A549 (cell line): ENCODE measurements around the gene SIGLEC7. TPM values are rescaled to one million over a fixed set of nuclear protein-coding genes. Genes with fewer than 3 reads are reported as not detected.
A peak's percentile ranks its signal among the peaks of the same experiment; 100 is the strongest.

Experiments
- ATAC-seq, 2 experiments: fragments of 200-7000 bp in 1 of 2; fragments of >200 bp in 1 of 2; cut with Nextera tagmentation in 1 of 2; cut with Tn5 transposase in 1 of 2; 3 replicates each; pipeline versions ENCODE4 v1.8.0 to v1.9.1; 2018 to 2020; ENCODE audit warnings: mild to moderate bottlenecking in 1 of 2, moderate library complexity in 1 of 2
- CTCF ChIA-PET: fragments of 300-600 bp; sonication (Branson Sonifier 250); formaldehyde crosslinking; extraction: SDS; loops from one replicate; lab custom pipeline; 2021; ENCODE audit warnings: antibody characterized with exemption, inconsistent platforms; lab: Yijun Ruan, JAX
- POLR2A ChIA-PET: fragments of 350-600 bp; formaldehyde crosslinking; extraction: SDS; loops from one replicate; lab custom pipeline; 2021; ENCODE audit warnings: antibody characterized with exemption, inconsistent platforms; lab: Yijun Ruan, JAX
- DNase-seq, 2 experiments: peaks; one replicate each; pipeline versions ENCODE4 v3.0.0 to v3.0.0-alpha.2; 2011 to 2016; ENCODE audit warnings: low read depth in 1 of 2, low spot score in 1 of 2
- FAIRE-seq: peaks from 2 replicates; lab custom pipeline; 2011; peaks lifted over from hg19 to GRCh38; lab: Jason Lieb, UNC
- H3K27ac ChIP-seq, 2 experiments: fragments of >200 bp; sonication (Bioruptor Twin); formaldehyde crosslinking; 3 replicates each; pipeline ENCODE4 v1.5.1; 2016 to 2017
- H3K4me1 ChIP-seq: fragments of >200 bp; sonication (Bioruptor Twin); formaldehyde crosslinking; 3 replicates; pipeline ENCODE4 v1.6.1; 2016
- H3K4me2 ChIP-seq: fragments of >200 bp; sonication (Bioruptor Twin); formaldehyde crosslinking; 3 replicates; pipeline ENCODE4 v1.6.1; 2016
- H3K4me3 ChIP-seq: fragments of >200 bp; sonication (Bioruptor Twin); formaldehyde crosslinking; 3 replicates; pipeline ENCODE4 v1.5.1; 2016
- H3K9me3 ChIP-seq: fragments of >200 bp; sonication (Bioruptor Twin); formaldehyde crosslinking; 3 replicates; pipeline ENCODE4 v1.6.1; 2016
- CEBPB ChIP-seq, 2 experiments: fragments of >200 bp in 1 of 2; sonication (Bioruptor Twin) in 1 of 2; formaldehyde crosslinking in 1 of 2; IDR thresholded peaks; 2 replicates each; pipeline ENCODE4 v1.6.1; 2012 to 2016
- CHD4 ChIP-seq: fragments of 200-600 bp; sonication (generic); IDR thresholded peaks from 2 replicates; pipeline ENCODE4 v1.6.1; 2016; ENCODE audit warnings: antibody characterized with exemption, mild to moderate bottlenecking, borderline replicate concordance
- EHF ChIP-seq: fragments of 250-450 bp; sonication (Bioruptor Pico); IDR thresholded peaks from 2 replicates; pipeline ENCODE4 v1.5.0; 2020; ENCODE audit warnings: mild to moderate bottlenecking
- EHMT2 ChIP-seq: fragments of 200-600 bp; sonication (generic); IDR thresholded peaks from 2 replicates; pipeline ENCODE4 v1.6.1; 2016; ENCODE audit warnings: antibody characterized with exemption, low read depth, mild to moderate bottlenecking, moderate library complexity
- FOSB ChIP-seq: fragments of 250-450 bp; sonication (Bioruptor Pico); IDR thresholded peaks from 2 replicates; pipeline ENCODE4 v1.5.0; 2020; ENCODE audit warnings: mild to moderate bottlenecking, moderate library complexity
- FOXS1 ChIP-seq: fragments of 250-450 bp; sonication (Bioruptor Pico); IDR thresholded peaks from 2 replicates; pipeline ENCODE4 v1.5.0; 2020; ENCODE audit warnings: mild to moderate bottlenecking, moderate library complexity
- GATA3 ChIP-seq: IDR thresholded peaks from 2 replicates; pipeline ENCODE4 v1.6.1; 2012; ENCODE audit warnings: borderline replicate concordance
- JUNB ChIP-seq: fragments of >200 bp; sonication (Bioruptor Twin); formaldehyde crosslinking; IDR thresholded peaks from 2 replicates; pipeline ENCODE4 v1.6.1; 2016
- MAFK ChIP-seq: fragments of 450-650 bp; IDR thresholded peaks from 2 replicates; pipeline ENCODE4 v1.6.1; 2014; ENCODE audit not compliant: partially characterized antibody
- MAZ ChIP-seq: fragments of 150-350 bp; IDR thresholded peaks from 2 replicates; pipeline ENCODE4 v1.6.1; 2014; ENCODE audit warnings: antibody characterized with exemption, low read depth, low read length, borderline replicate concordance
- NPAS2 ChIP-seq: fragments of 250-450 bp; sonication (Bioruptor Pico); IDR thresholded peaks from 2 replicates; pipeline ENCODE4 v1.8.0; 2022; ENCODE audit warnings: mild to moderate bottlenecking, moderate library complexity, borderline replicate concordance
- PBX3 ChIP-seq: IDR thresholded peaks from 2 replicates; pipeline ENCODE4 v1.6.1; 2012
- PHF8 ChIP-seq: fragments of 200-600 bp; sonication (generic); IDR thresholded peaks from 2 replicates; pipeline ENCODE4 v1.6.1; 2016; ENCODE audit warnings: low read depth, mild to moderate bottlenecking, antibody characterized with exemption, moderate library complexity, borderline replicate concordance
- POLR2A ChIP-seq: IDR thresholded peaks from 2 replicates; pipeline ENCODE4 v1.6.1; 2012; ENCODE audit warnings: mild to moderate bottlenecking, low read length
- RAD21 ChIP-seq, 2 experiments: fragments of >200 bp in 1 of 2; sonication (Bioruptor Twin) in 1 of 2; formaldehyde crosslinking in 1 of 2; IDR thresholded peaks in 1 of 2; conservative IDR thresholded peaks in 1 of 2; 2 replicates in 1 of 2; 3 replicates in 1 of 2; pipeline ENCODE4 v1.6.1; 2012 to 2018; ENCODE audit warnings: inconsistent platforms in 1 of 2
- RNF2 ChIP-seq: fragments of 200-600 bp; sonication (generic); IDR thresholded peaks from 2 replicates; pipeline ENCODE4 v1.6.1; 2016; ENCODE audit warnings: low read depth, mild to moderate bottlenecking, antibody characterized with exemption, moderate library complexity, borderline replicate concordance
- SMC3 ChIP-seq: fragments of >200 bp; sonication (Bioruptor Twin); formaldehyde crosslinking; IDR thresholded peaks from 3 replicates; pipeline ENCODE4 v1.6.1; 2018; ENCODE audit warnings: inconsistent platforms
- SREBF2 ChIP-seq: fragments of 450-650 bp; IDR thresholded peaks from 2 replicates; pipeline ENCODE4 v1.6.1; 2014; ENCODE audit warnings: mild to moderate bottlenecking, moderate library complexity
- TFCP2L1 ChIP-seq: fragments of 250-450 bp; sonication (Bioruptor Pico); IDR thresholded peaks from 2 replicates; pipeline ENCODE4 v1.5.0; 2021; ENCODE audit warnings: mild to moderate bottlenecking
- ZC3H11A ChIP-seq: fragments of 450-650 bp; IDR thresholded peaks from 2 replicates; pipeline ENCODE4 v1.6.1; 2014; ENCODE audit warnings: antibody characterized with exemption, mild to moderate bottlenecking
- ZNF302 ChIP-seq: fragments of 250-450 bp; sonication (Bioruptor Pico); IDR thresholded peaks from 2 replicates; pipeline ENCODE4 v1.9.0; 2021; ENCODE audit warnings: inconsistent platforms, mild to moderate bottlenecking, moderate library complexity
- WGBS: methylation state at CpG from one replicate; pipeline ENCODE4 v1.1.6; 2017; ENCODE audit errors: missing lambda C conversion rate; 5-methylcytosine and 5-hydroxymethylcytosine counted together
- polyA plus RNA-seq, 4 experiments: library from polyadenylated mRNA; depleted of rRNA in 3 of 4; stranded (reverse); fragments of >200 nt; fragmentation: RNase III in 1 of 4; extraction: RNeasy Plus Mini Kit Qiagen cat#74134 plus additional on column Dnase treatment in 1 of 4; gene quantifications; 2 replicates in 3 of 4; 3 replicates in 1 of 4; pipeline ENCODE4 v1.2.3, GENCODE V29; 2011 to 2017
- TF ChIP-seq, protein P1 (sequence below): fragments of >200 bp; sonication (Bioruptor Twin); formaldehyde crosslinking; IDR thresholded peaks from 3 replicates; pipeline ENCODE4 v1.6.1; 2016
- TF ChIP-seq, protein P2 (sequence below): fragments of >200 bp; sonication (Bioruptor Twin); formaldehyde crosslinking; IDR thresholded peaks from 3 replicates; pipeline ENCODE4 v1.5.1; 2016

SIGLEC7 gene
- polyA plus RNA-seq, 2 of the 4 experiments (the other 2 are of a cell fraction) = not detected

DNA sequence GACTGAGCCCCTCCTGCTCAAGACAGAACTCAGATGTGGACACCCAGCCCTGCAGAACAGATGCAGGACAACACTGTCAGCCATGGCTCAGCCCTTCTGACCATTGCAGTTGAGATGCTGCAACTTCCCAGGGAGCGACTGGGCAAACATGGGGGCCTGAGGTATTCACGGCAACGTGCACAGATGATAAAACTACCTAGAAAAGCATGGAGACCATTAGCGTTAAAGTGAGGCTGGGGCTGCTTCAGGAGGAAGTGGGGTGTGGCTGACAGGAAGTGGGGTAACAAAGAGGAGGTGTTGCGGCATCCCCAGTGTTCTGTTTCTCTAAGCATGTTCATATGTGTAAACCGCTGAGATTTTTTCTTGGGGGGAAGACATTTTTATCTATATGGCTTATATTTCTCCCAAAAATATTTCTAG lies 18.7 kb upstream of the SIGLEC7 start:
- Histone ChIP-seq H3K9me3 (no peaks in the 10 kb centered on the region), H3K4me1 (no peaks in the 10 kb centered on the region), H3K4me3 (no peak overlapping the region), H3K27ac (no peak overlapping the region), H3K4me2 (no peak overlapping the region)
- WGBS = 67% methylated on average over 6 of the region's 6 CpGs
- ATAC-seq (no peak), FAIRE-seq (no peak), DNase-seq (no peak)
- POLR2A ChIA-PET = no interaction called here
- CTCF ChIA-PET = no interaction called here
- no peak for TF ChIP-seq FOXS1 (CRISPR knock-in tag)
- TF ChIP-seq EHMT2 = no peak
- TF ChIP-seq RNF2 = no peak
- TF ChIP-seq EHF (CRISPR knock-in tag) = no peak
- no peak for TF ChIP-seq MAZ
- no peak for TF ChIP-seq CEBPB (IDR thresholded peaks at IDR 0.05)
- no peak for TF ChIP-seq TFCP2L1 (CRISPR knock-in tag)
- no peak for TF ChIP-seq POLR2A
- TF ChIP-seq SREBF2 = no peak
- TF ChIP-seq, all 56 proteins: peak for 0

GRCh38 chr19:51123802-51124201 lies 18.3 kb upstream of the SIGLEC7 start:
- ATAC-seq = no peak
- POLR2A ChIA-PET = no interaction called here
- CTCF ChIA-PET = no interaction called here

DNA sequence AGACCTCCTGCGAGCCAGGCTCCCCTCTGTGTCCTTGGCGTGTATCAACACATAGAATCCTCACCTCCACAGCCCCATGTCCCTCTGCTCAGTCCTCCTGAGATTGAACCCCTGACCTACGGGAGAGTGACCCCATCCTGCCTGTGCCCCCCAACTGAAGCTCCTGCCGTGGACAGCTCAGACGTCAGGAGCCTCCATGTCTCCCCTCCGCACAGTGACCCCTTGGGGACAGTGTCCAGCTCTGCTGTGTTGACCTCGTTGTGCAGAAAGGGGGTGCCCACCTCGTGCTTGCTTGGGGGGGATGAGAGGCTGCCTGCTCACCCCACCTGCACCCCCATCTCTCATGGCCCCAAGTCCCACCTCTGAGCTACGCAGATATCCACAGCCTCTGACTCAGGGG lies 17.9 kb upstream of the SIGLEC7 start:
- 49% methylated on average over 7 of the region's 9 CpGs for WGBS
- no peak overlapping the region for H3K27ac ChIP-seq
- no peak for ATAC-seq
- CTCF ChIA-PET = no interaction called here
- FAIRE-seq = no peak
- no peak for DNase-seq
- H3K4me1 ChIP-seq = no peaks in the 10 kb centered on the region
- H3K4me2 ChIP-seq = no peak overlapping the region
- POLR2A ChIA-PET = no interaction called here
- no peak for TF ChIP-seq RAD21 (conservative IDR thresholded peaks at IDR 0.05 in 1 of 2, IDR thresholded peaks at IDR 0.05 in 1 of 2)
- TF ChIP-seq ZC3H11A = no peak
- no peak for TF ChIP-seq NPAS2
- H3K4me3 ChIP-seq = no peak overlapping the region
- H3K9me3 ChIP-seq = no peaks in the 10 kb centered on the region

More at GRCh38 chr19:51123802-51124201, 18.3 kb upstream of the SIGLEC7 start:
- Histone ChIP-seq H3K4me1 (no peaks in the 10 kb centered on the region), H3K4me2 (no peak overlapping the region), H3K4me3 (no peak overlapping the region), H3K27ac (no peak overlapping the region), H3K9me3 (no peaks in the 10 kb centered on the region)
- TF ChIP-seq EHMT2 (no peak), MAZ (no peak), CHD4 (no peak)
- TF ChIP-seq, protein P1, sequence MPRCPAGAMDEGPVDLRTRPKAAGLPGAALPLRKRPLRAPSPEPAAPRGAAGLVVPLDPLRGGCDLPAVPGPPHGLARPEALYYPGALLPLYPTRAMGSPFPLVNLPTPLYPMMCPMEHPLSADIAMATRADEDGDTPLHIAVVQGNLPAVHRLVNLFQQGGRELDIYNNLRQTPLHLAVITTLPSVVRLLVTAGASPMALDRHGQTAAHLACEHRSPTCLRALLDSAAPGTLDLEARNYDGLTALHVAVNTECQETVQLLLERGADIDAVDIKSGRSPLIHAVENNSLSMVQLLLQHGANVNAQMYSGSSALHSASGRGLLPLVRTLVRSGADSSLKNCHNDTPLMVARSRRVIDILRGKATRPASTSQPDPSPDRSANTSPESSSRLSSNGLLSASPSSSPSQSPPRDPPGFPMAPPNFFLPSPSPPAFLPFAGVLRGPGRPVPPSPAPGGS = no peak
- FAIRE-seq = no peak
- no peak for DNase-seq
- 57% methylated on average over 9 of the region's 9 CpGs for WGBS

GRCh38 chr19:51124729-51125128 lies 17.4 kb upstream of the SIGLEC7 start, which contains the start of gene SIGLEC9:
TSS of gene SIGLEC9 (plus strand) at chr19:51124906. CDS start at chr19:51124975, 69 bp downstream.
- no peak within 1 kb of the TSS for H3K4me3 ChIP-seq
- H3K4me1 ChIP-seq = no peaks in the 10 kb centered on the region
- no peaks in the 10 kb centered on the region for H3K9me3 ChIP-seq
- no peak within 1 kb of the TSS for H3K27ac ChIP-seq
- no peak within 1 kb of the TSS for H3K4me2 ChIP-seq
- 68% methylated on average over 14 of the region's 14 CpGs for WGBS
- TF ChIP-seq MAFK = peak; percentile 91
- TF ChIP-seq GATA3 = no peak
- TF ChIP-seq, all 56 proteins: peak for 1
- FAIRE-seq (no peak), ATAC-seq (no peak), DNase-seq (no peak)
- ChIA-PET POLR2A (no interaction called here), CTCF (no interaction called here)

- 51% methylated on average over 16 of the region's 16 CpGs for WGBS
- Histone ChIP-seq H3K4me2 (no peak overlapping the region), H3K9me3 (no peaks in the 10 kb centered on the region), H3K4me1 (no peaks in the 10 kb centered on the region), H3K4me3 (no peak overlapping the region), H3K27ac (no peak overlapping the region)
- DNase-seq (no peak), ATAC-seq (no peak), FAIRE-seq (no peak)
- ChIA-PET POLR2A (no interaction called here), CTCF (interaction anchor here (1.2 kb wide), 1 partner anchor 10 kb away, joined by 3 read pairs; no protein-coding TSS in a partner anchor)
- TF ChIP-seq EHMT2 (no peak), FOSB (CRISPR knock-in tag) (no peak), PBX3 (no peak), SMC3 (no peak), MAFK (no peak), ZNF302 (CRISPR knock-in tag) (no peak), RNF2 (no peak), PHF8 (no peak), CEBPB (IDR thresholded peaks at IDR 0.05) (no peak), JUNB (no peak)
- TF ChIP-seq, protein P2, sequence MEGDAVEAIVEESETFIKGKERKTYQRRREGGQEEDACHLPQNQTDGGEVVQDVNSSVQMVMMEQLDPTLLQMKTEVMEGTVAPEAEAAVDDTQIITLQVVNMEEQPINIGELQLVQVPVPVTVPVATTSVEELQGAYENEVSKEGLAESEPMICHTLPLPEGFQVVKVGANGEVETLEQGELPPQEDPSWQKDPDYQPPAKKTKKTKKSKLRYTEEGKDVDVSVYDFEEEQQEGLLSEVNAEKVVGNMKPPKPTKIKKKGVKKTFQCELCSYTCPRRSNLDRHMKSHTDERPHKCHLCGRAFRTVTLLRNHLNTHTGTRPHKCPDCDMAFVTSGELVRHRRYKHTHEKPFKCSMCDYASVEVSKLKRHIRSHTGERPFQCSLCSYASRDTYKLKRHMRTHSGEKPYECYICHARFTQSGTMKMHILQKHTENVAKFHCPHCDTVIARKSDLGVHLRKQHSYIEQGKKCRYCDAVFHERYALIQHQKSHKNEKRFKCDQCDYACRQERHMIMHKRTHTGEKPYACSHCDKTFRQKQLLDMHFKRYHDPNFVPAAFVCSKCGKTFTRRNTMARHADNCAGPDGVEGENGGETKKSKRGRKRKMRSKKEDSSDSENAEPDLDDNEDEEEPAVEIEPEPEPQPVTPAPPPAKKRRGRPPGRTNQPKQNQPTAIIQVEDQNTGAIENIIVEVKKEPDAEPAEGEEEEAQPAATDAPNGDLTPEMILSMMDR = no peak
Observed at GRCh38 chr19:51125421-51126075, 16.6 kb upstream of the SIGLEC7 start.
